K562 (cell line): Measurements from ENCODE around the gene ATP6V0A4. TPM values are rescaled to one million over a fixed set of nuclear protein-coding genes. Genes with fewer than 3 reads are reported as not detected.
A peak's percentile ranks its signal among the peaks of the same experiment; 100 is the strongest.

Source experiments
- ATAC-seq: fragments of 200-7000 bp; cut with Tn5 transposase; 3 replicates; pipeline ENCODE4 v1.9.1; 2020; ENCODE audit warnings: moderate library complexity
- BruUV-seq: library from RNA; stranded (reverse); fragments of 400-500 nt; replicated peaks from 2 replicates; lab custom pipeline; 2021; lab: Mats Ljungman, UMichigan
- CTCF ChIA-PET: fragments of 300-600 bp; formaldehyde crosslinking; extraction: SDS; loops from one replicate; lab custom pipeline; 2021; ENCODE audit warnings: low intra/inter-chr PET ratio; lab: Yijun Ruan, JAX
- POLR2A ChIA-PET: fragments of 300-600, 350-650 bp; sonication (Branson Sonifier 250); formaldehyde crosslinking; extraction: SDS; loops from one replicate; lab custom pipeline; 2021; ENCODE audit warnings: antibody characterized with exemption, inconsistent platforms; lab: Yijun Ruan, JAX
- DNase-seq, 4 experiments: peaks; one replicate each; pipeline versions ENCODE4 v3.0.0 to v3.0.0-alpha.2; 2011 to 2018; ENCODE audit warnings: low spot score in 3 of 4, mixed read lengths in 3 of 4; ENCODE audit errors: extremely low read depth in 1 of 4
- FAIRE-seq: peaks from 2 replicates; lab custom pipeline; 2011; peaks lifted over from hg19 to GRCh38; lab: Jason Lieb, UNC
- H2AFZ ChIP-seq: 2 replicates; pipeline ENCODE4 v1.6.0; 2011; ENCODE audit warnings: low read depth, low read length, control low read depth, inconsistent platforms
- H3K27ac ChIP-seq: fragments of 200-600 bp; 3 replicates; pipeline ENCODE4 v1.8.0; 2011; ENCODE audit warnings: low read depth, mild to moderate bottlenecking, control low read depth, inconsistent platforms, low read length, moderate library complexity, mixed read lengths; ENCODE audit errors: extremely low read depth
- H3K27me3 ChIP-seq, 2 experiments: fragments of 300-600 bp in 1 of 2; 2 replicates in 1 of 2; 3 replicates in 1 of 2; pipeline versions ENCODE4 v1.6.0 to v1.8.0; 2011; ENCODE audit warnings: inconsistent platforms in 2 of 2, low read length in 2 of 2, mild to moderate bottlenecking in 1 of 2, mixed read lengths in 1 of 2, moderate library complexity in 1 of 2; ENCODE audit not compliant: control insufficient read depth in 2 of 2, insufficient read depth in 2 of 2
- H3K36me3 ChIP-seq: fragments of 300-600 bp; 3 replicates; pipeline ENCODE4 v1.8.0; 2011; ENCODE audit warnings: mild to moderate bottlenecking, low read length, inconsistent platforms; ENCODE audit not compliant: control insufficient read depth, insufficient read depth
- H3K4me1 ChIP-seq, 2 experiments: fragments of 200-600 bp in 1 of 2; replicated peaks in 1 of 2; 2 replicates in 1 of 2; 3 replicates in 1 of 2; pipeline versions ENCODE4 v1.5.1 to v1.8.0; 2011; ENCODE audit warnings: inconsistent platforms in 2 of 2, low read length in 2 of 2, mild to moderate bottlenecking in 1 of 2, mixed read lengths in 1 of 2, moderate library complexity in 1 of 2; ENCODE audit not compliant: control insufficient read depth in 2 of 2, insufficient read depth in 2 of 2
- H3K4me2 ChIP-seq: 2 replicates; pipeline ENCODE4 v1.6.1; 2011; ENCODE audit warnings: low read length, control low read depth, inconsistent platforms, mixed read lengths; ENCODE audit not compliant: insufficient read depth
- H3K4me3 ChIP-seq: fragments of 200-600 bp; sonication (generic), shearing (Covaris generic); 2 replicates; pipeline ENCODE4 v1.5.1; 2016; ENCODE audit warnings: control low read depth, inconsistent platforms
- H3K79me2 ChIP-seq: fragments of 200-600 bp; 3 replicates; pipeline ENCODE4 v1.8.0; 2011; ENCODE audit warnings: low read length, inconsistent platforms; ENCODE audit not compliant: control insufficient read depth, insufficient read depth
- H3K9ac ChIP-seq, 2 experiments: 2 replicates each; pipeline versions ENCODE4 v1.6.0 to v1.6.1; 2011; ENCODE audit warnings: low read depth in 2 of 2, low read length in 2 of 2, control low read depth in 1 of 2, inconsistent platforms in 1 of 2, mild to moderate bottlenecking in 1 of 2, mixed read lengths in 1 of 2; ENCODE audit not compliant: insufficient read depth in 1 of 2
- H3K9me1 ChIP-seq: one replicate; pipeline ENCODE4 v1.6.0; 2011; ENCODE audit warnings: inconsistent platforms, mild to moderate bottlenecking, low read length, moderate library complexity; ENCODE audit not compliant: control insufficient read depth, insufficient read depth
- H3K9me3 ChIP-seq: replicated peaks from 2 replicates; pipeline ENCODE4 v1.5.1; 2011; ENCODE audit warnings: low read depth, low read length, inconsistent platforms; ENCODE audit not compliant: control insufficient read depth, insufficient read depth
- H4K20me1 ChIP-seq: replicated peaks from 2 replicates; pipeline ENCODE4 v1.6.1; 2011; ENCODE audit warnings: low read length, inconsistent platforms, mixed read lengths; ENCODE audit not compliant: control insufficient read depth, insufficient read depth
- NFE2 ChIP-seq: IDR thresholded peaks from 2 replicates; pipeline ENCODE4 v1.6.1; 2014; ENCODE audit warnings: antibody characterized with exemption, low read depth
- PYGO2 ChIP-seq: fragments of 450-650 bp; IDR thresholded peaks from 2 replicates; pipeline ENCODE4 v1.6.1; 2016; ENCODE audit warnings: mild to moderate bottlenecking, missing genetic modification characterization, moderate library complexity, missing compliant biosample characterization
- SETDB1 ChIP-seq: IDR thresholded peaks from one replicate; pipeline ENCODE4 v1.6.1; 2012; ENCODE audit warnings: low read length, control low read depth, inconsistent platforms
- ZNF263 ChIP-seq: sonication (generic); formaldehyde crosslinking; IDR thresholded peaks from 2 replicates; pipeline ENCODE4 v1.8.0; 2022; ENCODE audit warnings: mild to moderate bottlenecking, missing genetic modification reagents, borderline replicate concordance
- WGBS: fragments of 100-300 bp; shearing (Covaris generic); methylation state at CpG from one replicate; pipeline ENCODE4 v1.1.6; 2016; ENCODE audit warnings: low coverage, mixed read lengths; ENCODE audit not compliant: insufficient coverage; ENCODE audit errors: missing lambda C conversion rate; 5-methylcytosine and 5-hydroxymethylcytosine counted together
- in situ Hi-C: fragments of 300-500 bp; cut with MboI; formaldehyde crosslinking; loops from 4 replicates; pipeline ENCODE4 v1.15.0; 2018; ENCODE audit warnings: inconsistent platforms, mixed read lengths
- intact Hi-C: fragments of 100-400 bp; cut with micrococcal nuclease; formaldehyde crosslinking; loops from 2 replicates; pipeline ENCODE4 v1.14.2; 2022
- polyA plus RNA-seq, 8 experiments: library from polyadenylated mRNA; depleted of rRNA in 4 of 8; stranded (reverse) in 5 of 8; unstranded in 3 of 8; fragments of >200 nt; fragmentation: Nextera tagmentation in 2 of 8; fragmentation: Illumina TruSeq in 1 of 8; extraction: Ambion mirVana in 2 of 8; extraction: Trizol in 1 of 8; gene quantifications; 2 replicates each; pipeline versions ENCODE4 v1.2.1 to v1.2.3, GENCODE V29; 2011 to 2014; ENCODE audit warnings: inconsistent platforms in 1 of 8, missing spikeins in 1 of 8
- total RNA-seq, 7 experiments: library from RNA; depleted of rRNA in 6 of 7; stranded (reverse); fragments of >200 nt in 6 of 7; fragmentation: Illumina TruSeq in 2 of 7; extraction: Trizol in 2 of 7; gene quantifications; 2 replicates each; pipeline versions ENCODE4 v1.2.1 to v1.2.3, GENCODE V29; 2011 to 2021; ENCODE audit warnings: low replicate concordance in 1 of 7

The ATP6V0A4 gene
- total and polyA plus RNA-seq, 9 of the 15 experiments (the other 6 are each of a cell fraction or from before 2014, with no cell fraction given) = 0.03 TPM; not detected in 8

- no peak for TF ChIP-seq NFE2
- TF ChIP-seq PYGO2 (tag) = no peak
- TF ChIP-seq, all 486 proteins: peak for 3
Measured at GRCh38 chr7:138712652-138713051, 85.3 kb downstream of the ATP6V0A4 start (continued).

GRCh38 chr7:138710536-138711385 lies 87.2 kb downstream of the ATP6V0A4 start:
- ChIA-PET POLR2A (interaction anchor here (0.6 to 0.8 kb wide), 3 partner anchors 92 to 395 kb away, joined by 3 to 4 read pairs (median 4); no protein-coding TSS in a partner anchor), CTCF (no interaction called here)
- Histone ChIP-seq H3K27ac (no peak overlapping the region), H3K9me3 (no peaks in the 10 kb centered on the region), H3K79me2 (no peaks in the 10 kb centered on the region), H3K9me1 (no peaks in the 10 kb centered on the region), H3K36me3 (no peaks in the 10 kb centered on the region), H2AFZ (no peak overlapping the region), H3K27me3 (peaks cover 46 to 76% of the 10 kb centered on the region in 2 experiments), H3K4me1 (peaks cover 0 to 4% of the 10 kb centered on the region in 2 experiments; a peak in 1 of 5 replicates), H3K4me2 (no peak overlapping the region), H4K20me1 (0 out of 2 replicates have a peak, but pooled peaks cover 4% of the 10 kb centered on the region), H3K4me3 (no peak overlapping the region), H3K9ac (no peak overlapping the region)
- intact Hi-C loops = no loop called here
- no peak for FAIRE-seq
- in situ Hi-C loops = no loop called here
- no peak for ATAC-seq
- BruUV-seq = no TSS peak
- TF ChIP-seq ZNF263 (0 out of 2 replicates have a peak, but pooled peaks have one; percentile 18), SETDB1 (no peak)
- WGBS = 3% methylated on average over 15 of the region's 15 CpGs
- DNase-seq = no peak
